ENCODE data around the gene PRKAG2. TPM values are rescaled to one million over a fixed set of nuclear protein-coding genes. Genes with fewer than 3 reads are reported as not detected.

PRKAG2 gene
- total RNA-seq, 1 donor from 2014 or later: 20.8 TPM

DNA sequence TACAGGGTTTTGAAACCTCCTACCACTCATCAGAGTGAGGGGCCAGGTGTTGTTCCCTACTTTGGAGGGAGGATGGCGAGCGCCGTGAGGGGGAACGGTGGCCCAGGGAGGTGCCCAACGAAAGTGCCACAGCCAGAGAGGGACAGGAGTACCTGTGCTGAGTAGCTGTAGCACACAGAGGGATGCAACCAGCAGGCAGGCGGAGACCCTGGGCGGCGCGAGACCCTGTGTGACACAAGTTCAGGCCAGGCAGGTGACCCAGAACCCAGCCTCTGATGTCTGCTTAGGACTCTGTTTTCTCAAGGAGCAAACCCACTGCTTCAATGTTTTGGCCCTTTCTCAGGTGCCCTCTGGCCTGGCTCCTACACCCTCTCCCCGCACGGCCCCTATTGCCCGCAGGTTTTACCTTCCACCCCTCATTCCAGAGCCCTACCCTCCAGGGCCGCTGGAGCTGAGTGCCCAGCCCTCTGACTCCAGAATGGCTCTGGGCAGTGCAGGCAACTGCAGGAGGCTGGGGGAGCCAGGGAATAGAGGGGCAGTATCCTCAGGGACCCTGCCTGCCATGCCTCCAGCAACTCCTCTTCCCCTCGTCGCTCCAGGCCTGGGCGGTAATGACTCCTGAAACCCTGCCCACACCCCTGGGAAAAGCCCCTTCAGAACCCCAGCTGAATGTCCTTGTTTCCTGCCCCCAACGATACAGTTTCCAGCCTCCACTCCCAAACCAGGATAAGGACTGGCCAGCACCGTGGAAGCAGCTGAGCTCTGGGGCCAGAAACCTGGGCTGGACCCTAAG lies 193.1 kb downstream of the PRKAG2 start:
- TF ChIP-seq, protein P1, sequence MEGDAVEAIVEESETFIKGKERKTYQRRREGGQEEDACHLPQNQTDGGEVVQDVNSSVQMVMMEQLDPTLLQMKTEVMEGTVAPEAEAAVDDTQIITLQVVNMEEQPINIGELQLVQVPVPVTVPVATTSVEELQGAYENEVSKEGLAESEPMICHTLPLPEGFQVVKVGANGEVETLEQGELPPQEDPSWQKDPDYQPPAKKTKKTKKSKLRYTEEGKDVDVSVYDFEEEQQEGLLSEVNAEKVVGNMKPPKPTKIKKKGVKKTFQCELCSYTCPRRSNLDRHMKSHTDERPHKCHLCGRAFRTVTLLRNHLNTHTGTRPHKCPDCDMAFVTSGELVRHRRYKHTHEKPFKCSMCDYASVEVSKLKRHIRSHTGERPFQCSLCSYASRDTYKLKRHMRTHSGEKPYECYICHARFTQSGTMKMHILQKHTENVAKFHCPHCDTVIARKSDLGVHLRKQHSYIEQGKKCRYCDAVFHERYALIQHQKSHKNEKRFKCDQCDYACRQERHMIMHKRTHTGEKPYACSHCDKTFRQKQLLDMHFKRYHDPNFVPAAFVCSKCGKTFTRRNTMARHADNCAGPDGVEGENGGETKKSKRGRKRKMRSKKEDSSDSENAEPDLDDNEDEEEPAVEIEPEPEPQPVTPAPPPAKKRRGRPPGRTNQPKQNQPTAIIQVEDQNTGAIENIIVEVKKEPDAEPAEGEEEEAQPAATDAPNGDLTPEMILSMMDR (conservative IDR thresholded peaks at IDR 0.05; ENCODE audit: low read depth, low read length): no peak

DNA sequence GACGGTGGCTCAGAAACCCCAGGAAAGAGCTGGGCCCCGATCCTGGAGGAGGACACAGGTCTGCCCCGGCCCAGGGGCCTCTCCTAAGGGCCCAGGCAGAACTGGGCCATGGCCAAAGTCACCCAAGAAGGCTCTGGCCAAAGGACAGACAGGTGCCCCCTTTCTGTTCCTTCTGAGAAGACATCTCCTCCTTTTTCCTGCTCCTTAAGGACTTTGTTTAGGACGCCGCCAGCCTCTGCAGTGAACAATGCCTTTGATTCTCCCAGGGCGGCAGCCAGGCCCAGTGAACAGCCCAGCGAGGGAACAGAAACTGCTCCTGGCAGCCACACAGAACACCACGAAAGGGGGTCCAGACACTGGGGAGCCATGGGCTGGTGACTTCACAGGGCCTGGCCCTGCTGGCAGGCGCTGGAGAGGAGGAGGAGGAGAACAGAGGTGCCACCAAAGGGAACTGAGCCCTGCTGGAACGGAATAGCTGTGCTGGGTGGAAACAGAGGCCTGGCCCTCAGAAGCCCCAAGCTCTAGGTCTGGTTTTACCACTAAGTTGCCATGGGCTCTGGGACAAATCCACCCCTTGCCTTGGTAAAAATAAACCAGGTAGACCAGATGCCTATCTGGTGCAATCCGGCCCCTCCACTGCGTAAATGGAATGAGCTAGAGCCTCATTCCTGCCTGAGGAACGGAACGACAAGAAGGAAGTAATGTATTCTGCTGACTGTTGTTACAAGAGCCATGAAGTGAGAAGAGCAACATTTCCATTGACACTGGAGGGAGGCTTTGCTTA lies 193.9 kb downstream of the PRKAG2 start:
- no peak for DNase-seq (ENCODE audit: low read depth)
- TF ChIP-seq, protein P1 (conservative IDR thresholded peaks at IDR 0.05; ENCODE audit: low read depth, low read length): no peak
- H3K4me3 ChIP-seq (ENCODE audit: low read depth, low read length): no peak overlapping the region

More for the DNA sequence above, 193.1 kb downstream of the PRKAG2 start:
- no peak overlapping the region for H3K4me3 ChIP-seq (ENCODE audit: low read depth, low read length)
- no peak for DNase-seq (ENCODE audit: low read depth)

DNA sequence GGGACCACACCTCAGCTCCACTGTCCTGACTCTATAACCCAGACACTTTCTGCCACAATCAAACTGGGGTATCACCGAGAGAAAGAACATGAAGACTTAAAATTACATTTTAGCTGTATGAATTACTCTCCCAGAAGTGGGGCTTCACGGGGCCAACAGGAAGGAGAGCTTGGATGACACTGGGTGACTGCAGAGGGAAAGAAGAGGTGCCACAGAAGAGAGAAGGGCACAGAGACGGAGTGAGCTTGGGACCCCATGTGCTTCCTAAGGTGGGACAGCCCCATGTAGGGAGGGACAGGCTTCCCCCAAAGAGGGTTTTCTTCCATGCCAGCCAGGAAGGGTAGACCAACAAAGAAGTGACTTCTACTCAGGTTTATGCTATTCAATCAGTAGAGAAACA lies 195.2 kb downstream of the PRKAG2 start:
- no peak for DNase-seq (ENCODE audit: low read depth)
- TF ChIP-seq, protein P1 (conservative IDR thresholded peaks at IDR 0.05; ENCODE audit: low read depth, low read length): no peak
- H3K4me3 ChIP-seq (ENCODE audit: low read depth, low read length): no peak overlapping the region

DNA sequence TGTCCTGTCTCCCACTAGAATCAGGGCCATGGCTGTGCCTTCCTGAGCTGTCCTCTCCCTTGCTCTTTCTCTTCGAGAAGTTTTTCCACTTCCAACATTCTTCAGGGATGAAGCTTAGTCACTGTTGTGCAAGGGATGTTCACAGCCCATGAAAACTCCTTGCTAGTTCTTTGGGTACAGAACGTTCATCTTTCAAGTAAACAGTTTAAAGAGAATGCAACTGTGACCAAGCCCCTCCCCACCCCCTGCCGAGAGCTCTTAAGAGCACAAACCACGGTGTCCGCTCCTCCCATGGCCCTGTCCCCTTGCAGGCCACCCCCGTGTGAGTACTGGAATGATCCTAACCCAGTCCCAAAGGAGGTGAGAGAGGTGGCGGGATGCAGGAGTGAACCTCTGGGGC lies 196.1 kb downstream of the PRKAG2 start:
- H3K4me3 ChIP-seq (ENCODE audit: low read depth, low read length): no peak overlapping the region
- no peak for DNase-seq (ENCODE audit: low read depth)
- TF ChIP-seq, protein P1 (conservative IDR thresholded peaks at IDR 0.05; ENCODE audit: low read depth, low read length): no peak

DNA sequence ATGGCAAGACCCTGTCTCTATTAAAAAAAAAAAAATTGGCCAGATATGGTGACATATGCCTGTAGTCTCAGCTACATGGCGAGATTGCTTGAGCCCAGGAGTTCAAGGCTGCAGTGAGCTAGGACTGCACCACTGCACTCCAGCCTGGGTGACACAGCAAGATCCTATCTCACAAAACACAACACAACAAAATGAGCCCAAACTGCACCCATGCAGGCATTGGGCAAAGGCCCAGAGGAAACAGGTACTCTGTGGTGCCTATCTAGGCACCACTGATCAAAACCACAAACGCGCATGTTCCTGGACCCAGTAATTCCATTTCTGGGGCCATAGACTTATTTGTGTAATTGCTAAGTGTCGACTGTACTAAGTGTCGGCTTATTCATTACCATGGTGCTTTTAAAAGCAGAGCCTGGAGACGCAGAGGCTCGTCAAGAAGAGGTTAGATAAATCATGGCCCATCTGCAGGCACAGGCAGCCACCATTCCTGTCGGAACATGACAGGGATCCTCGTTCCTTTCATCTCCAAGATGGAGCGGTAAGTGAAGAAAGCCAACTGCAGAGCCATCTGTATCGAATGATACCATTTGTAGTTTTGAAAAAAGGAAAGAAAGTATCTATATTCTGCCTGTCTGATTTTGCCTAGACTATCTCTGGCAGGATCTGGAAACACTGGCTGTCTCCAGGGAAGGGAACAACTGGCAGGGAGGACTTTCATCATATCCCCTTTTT lies 196.9 kb downstream of the PRKAG2 start:
- no peak overlapping the region for H3K4me3 ChIP-seq (ENCODE audit: low read depth, low read length)
- no peak for DNase-seq (ENCODE audit: low read depth)
- TF ChIP-seq, protein P1 (conservative IDR thresholded peaks at IDR 0.05; ENCODE audit: low read depth, low read length): no peak

DNA sequence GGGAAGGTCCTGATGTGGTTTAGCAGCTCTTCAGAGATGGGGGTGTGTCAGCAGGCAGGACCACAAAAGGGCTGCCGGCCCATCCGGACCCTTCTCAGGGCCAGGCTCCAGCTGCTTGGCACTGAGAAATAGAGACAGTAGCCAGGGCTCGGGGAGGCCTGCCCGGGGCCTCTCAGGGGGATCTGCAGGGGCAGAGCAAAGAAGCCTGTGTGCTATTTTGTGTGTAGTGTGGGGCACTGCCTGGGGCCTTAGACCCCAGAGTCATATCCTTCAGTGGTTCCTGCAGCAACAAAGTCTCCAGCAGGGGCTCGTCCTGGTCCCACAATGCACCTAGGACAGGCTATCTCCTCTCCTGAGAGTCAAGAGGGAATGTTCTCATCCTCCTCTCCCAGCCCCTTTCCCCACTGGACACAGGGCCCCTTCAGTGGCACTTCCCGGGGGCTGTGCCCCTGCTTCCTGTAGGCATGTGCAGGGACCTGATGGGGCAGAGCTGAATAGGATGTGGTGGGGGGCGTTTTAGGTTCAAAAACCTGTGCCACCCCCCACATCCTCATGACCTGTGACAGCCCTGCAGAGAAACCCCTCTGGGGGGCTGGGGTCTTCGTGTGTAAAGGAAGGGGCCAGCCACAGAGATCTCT lies 197.7 kb downstream of the PRKAG2 start:
- TF ChIP-seq, protein P1 (conservative IDR thresholded peaks at IDR 0.05; ENCODE audit: low read depth, low read length): no peak
- no peak for DNase-seq (ENCODE audit: low read depth)
- H3K4me3 ChIP-seq (ENCODE audit: low read depth, low read length): no peak overlapping the region

Data from epithelial cell of proximal tubule (primary cell).